WTC11 (cell line): ENCODE results near the gene HOXB3.

Experiments used
- ATF6 ChIP-seq: sonication (generic); formaldehyde crosslinking; IDR thresholded peaks from 2 replicates; pipeline ENCODE4 v1.8.1; 2023; ENCODE audit warnings: mild to moderate bottlenecking, missing genetic modification reagents
- CBFB ChIP-seq: sonication (generic); formaldehyde crosslinking; IDR thresholded peaks from 2 replicates; pipeline ENCODE4 v1.8.1; 2022; ENCODE audit warnings: mild to moderate bottlenecking, low read depth, missing genetic modification reagents
- CREB1 ChIP-seq: sonication (generic); formaldehyde crosslinking; IDR thresholded peaks from 2 replicates; pipeline ENCODE4 v1.8.0; 2023; ENCODE audit warnings: mild to moderate bottlenecking, missing genetic modification reagents
- FOXJ3 ChIP-seq: sonication (generic); formaldehyde crosslinking; IDR thresholded peaks from 2 replicates; pipeline ENCODE4 v1.9.0; 2021; ENCODE audit warnings: missing genetic modification reagents, mild to moderate bottlenecking, borderline replicate concordance
- GABPB1 ChIP-seq: sonication (generic); formaldehyde crosslinking; IDR thresholded peaks from 2 replicates; pipeline ENCODE4 v1.8.1; 2023; ENCODE audit warnings: mild to moderate bottlenecking, missing genetic modification reagents
- JUN ChIP-seq: sonication (generic); formaldehyde crosslinking; IDR thresholded peaks from 2 replicates; pipeline ENCODE4 v1.8.0; 2023; ENCODE audit warnings: mild to moderate bottlenecking, missing genetic modification reagents
- NR2C2 ChIP-seq: sonication (generic); formaldehyde crosslinking; IDR thresholded peaks from 2 replicates; pipeline ENCODE4 v1.8.0; 2022; ENCODE audit warnings: mild to moderate bottlenecking, missing genetic modification reagents
- PREB ChIP-seq: sonication (generic); formaldehyde crosslinking; IDR thresholded peaks from 2 replicates; pipeline ENCODE4 v1.8.1; 2022; ENCODE audit warnings: mild to moderate bottlenecking, missing genetic modification reagents, moderate library complexity, borderline replicate concordance
- SMAD3 ChIP-seq: sonication (generic); formaldehyde crosslinking; IDR thresholded peaks from 2 replicates; pipeline ENCODE4 v1.8.0; 2022; ENCODE audit warnings: missing genetic modification reagents, mild to moderate bottlenecking, borderline replicate concordance
- SMAD4 ChIP-seq: sonication (generic); formaldehyde crosslinking; IDR thresholded peaks from 2 replicates; pipeline ENCODE4 v1.8.0; 2022; ENCODE audit warnings: mild to moderate bottlenecking, missing genetic modification reagents
- SP1 ChIP-seq: sonication (generic); formaldehyde crosslinking; conservative IDR thresholded peaks from 2 replicates; pipeline ENCODE4 v1.8.1; 2022; ENCODE audit warnings: missing genetic modification reagents
- ZBTB43 ChIP-seq: sonication (generic); formaldehyde crosslinking; IDR thresholded peaks from 2 replicates; pipeline ENCODE4 v1.8.1; 2023; ENCODE audit warnings: mild to moderate bottlenecking, missing genetic modification reagents
- TF ChIP-seq, protein P1 (sequence below): fragments of 200-600 bp; IDR thresholded peaks from 2 replicates; pipeline ENCODE4 v1.8.0; 2022; ENCODE audit warnings: antibody characterized with exemption
- TF ChIP-seq, protein P2 (sequence below): sonication (generic); formaldehyde crosslinking; conservative IDR thresholded peaks from 2 replicates; pipeline ENCODE4 v1.8.1; 2022; ENCODE audit warnings: mild to moderate bottlenecking, missing genetic modification reagents

- TF ChIP-seq, protein P1, sequence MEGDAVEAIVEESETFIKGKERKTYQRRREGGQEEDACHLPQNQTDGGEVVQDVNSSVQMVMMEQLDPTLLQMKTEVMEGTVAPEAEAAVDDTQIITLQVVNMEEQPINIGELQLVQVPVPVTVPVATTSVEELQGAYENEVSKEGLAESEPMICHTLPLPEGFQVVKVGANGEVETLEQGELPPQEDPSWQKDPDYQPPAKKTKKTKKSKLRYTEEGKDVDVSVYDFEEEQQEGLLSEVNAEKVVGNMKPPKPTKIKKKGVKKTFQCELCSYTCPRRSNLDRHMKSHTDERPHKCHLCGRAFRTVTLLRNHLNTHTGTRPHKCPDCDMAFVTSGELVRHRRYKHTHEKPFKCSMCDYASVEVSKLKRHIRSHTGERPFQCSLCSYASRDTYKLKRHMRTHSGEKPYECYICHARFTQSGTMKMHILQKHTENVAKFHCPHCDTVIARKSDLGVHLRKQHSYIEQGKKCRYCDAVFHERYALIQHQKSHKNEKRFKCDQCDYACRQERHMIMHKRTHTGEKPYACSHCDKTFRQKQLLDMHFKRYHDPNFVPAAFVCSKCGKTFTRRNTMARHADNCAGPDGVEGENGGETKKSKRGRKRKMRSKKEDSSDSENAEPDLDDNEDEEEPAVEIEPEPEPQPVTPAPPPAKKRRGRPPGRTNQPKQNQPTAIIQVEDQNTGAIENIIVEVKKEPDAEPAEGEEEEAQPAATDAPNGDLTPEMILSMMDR: no peak
- no peak for TF ChIP-seq FOXJ3
- TF ChIP-seq CBFB: no peak
- TF ChIP-seq CREB1 (CRISPR knock-in tag): no peak
- TF ChIP-seq SMAD3 (CRISPR knock-in tag): no peak
- no peak for TF ChIP-seq GABPB1 (CRISPR knock-in tag)
- no peak for TF ChIP-seq ZBTB43 (CRISPR knock-in tag)
- no peak for TF ChIP-seq ATF6 (CRISPR knock-in tag)
- TF ChIP-seq SP1 (CRISPR knock-in tag): no peak
- TF ChIP-seq PREB: no peak
- no peak for TF ChIP-seq SMAD4 (CRISPR knock-in tag)
- no peak for TF ChIP-seq JUN (CRISPR knock-in tag)
- TF ChIP-seq NR2C2: no peak
- TF ChIP-seq, protein P2, sequence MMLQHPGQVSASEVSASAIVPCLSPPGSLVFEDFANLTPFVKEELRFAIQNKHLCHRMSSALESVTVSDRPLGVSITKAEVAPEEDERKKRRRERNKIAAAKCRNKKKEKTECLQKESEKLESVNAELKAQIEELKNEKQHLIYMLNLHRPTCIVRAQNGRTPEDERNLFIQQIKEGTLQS (CRISPR knock-in tag): no peak
These were observed 26.9 kb upstream of the HOXB3 start for GRCh38 chr17:48616717-48617470.
